Endothelial cell (in vitro differentiated cells): Measurements from ENCODE around the gene HDAC4. TPM values are rescaled to one million over a fixed set of nuclear protein-coding genes. Genes with fewer than 3 reads are reported as not detected.

Experiments
- DNase-seq: peaks from one replicate; pipeline ENCODE4 v3.0.0; 2021; ENCODE audit warnings: low spot score
- H3K27ac Mint-ChIP-seq: one replicate; pipeline ENCODE4 v1.8.0; 2021; ENCODE audit warnings: mixed read lengths, inconsistent platforms; ENCODE audit not compliant: unreplicated experiment
- H3K27me3 Mint-ChIP-seq: one replicate; pipeline ENCODE4 v1.8.0; 2021; ENCODE audit warnings: mild to moderate bottlenecking, moderate library complexity, mixed read lengths, inconsistent platforms; ENCODE audit not compliant: unreplicated experiment
- H3K36me3 Mint-ChIP-seq: one replicate; pipeline ENCODE4 v1.8.0; 2021; ENCODE audit warnings: mild to moderate bottlenecking, low read depth, mixed read lengths, inconsistent platforms; ENCODE audit not compliant: unreplicated experiment
- H3K4me1 Mint-ChIP-seq: one replicate; pipeline ENCODE4 v1.8.0; 2021; ENCODE audit warnings: mild to moderate bottlenecking, mixed read lengths, inconsistent platforms; ENCODE audit not compliant: unreplicated experiment
- H3K4me3 Mint-ChIP-seq: one replicate; pipeline ENCODE4 v1.8.0; 2021; ENCODE audit warnings: mild to moderate bottlenecking, mixed read lengths, inconsistent platforms; ENCODE audit not compliant: unreplicated experiment
- H3K9me3 Mint-ChIP-seq: one replicate; pipeline ENCODE4 v1.8.0; 2021; ENCODE audit warnings: mixed read lengths, inconsistent platforms; ENCODE audit not compliant: unreplicated experiment
- total RNA-seq: library from RNA; stranded (reverse); fragmentation: NEBNext Ultra II Directional; extraction: Animal tissue kit (Norgen Biotek cat#: 25700); gene quantifications from one replicate; pipeline ENCODE4 v1.2.1, GENCODE V29; 2021; ENCODE audit not compliant: unreplicated experiment
- TF ChIP-seq, protein P1 (sequence below): fragments of 200-600 bp; sonication (generic); IDR thresholded peaks from one replicate; pipeline ENCODE4 v1.5.0; 2021; ENCODE audit warnings: antibody characterized with exemption; ENCODE audit not compliant: unreplicated experiment

HDAC4 gene
- total RNA-seq, 1 donor from 2014 or later = 26.0 TPM

- no peak for DNase-seq
- H3K4me3 Mint-ChIP-seq = no peak overlapping the region
- H3K9me3 Mint-ChIP-seq = no peaks in the 10 kb centered on the region
- no peak overlapping the region for H3K27ac Mint-ChIP-seq
- TF ChIP-seq, protein P1, sequence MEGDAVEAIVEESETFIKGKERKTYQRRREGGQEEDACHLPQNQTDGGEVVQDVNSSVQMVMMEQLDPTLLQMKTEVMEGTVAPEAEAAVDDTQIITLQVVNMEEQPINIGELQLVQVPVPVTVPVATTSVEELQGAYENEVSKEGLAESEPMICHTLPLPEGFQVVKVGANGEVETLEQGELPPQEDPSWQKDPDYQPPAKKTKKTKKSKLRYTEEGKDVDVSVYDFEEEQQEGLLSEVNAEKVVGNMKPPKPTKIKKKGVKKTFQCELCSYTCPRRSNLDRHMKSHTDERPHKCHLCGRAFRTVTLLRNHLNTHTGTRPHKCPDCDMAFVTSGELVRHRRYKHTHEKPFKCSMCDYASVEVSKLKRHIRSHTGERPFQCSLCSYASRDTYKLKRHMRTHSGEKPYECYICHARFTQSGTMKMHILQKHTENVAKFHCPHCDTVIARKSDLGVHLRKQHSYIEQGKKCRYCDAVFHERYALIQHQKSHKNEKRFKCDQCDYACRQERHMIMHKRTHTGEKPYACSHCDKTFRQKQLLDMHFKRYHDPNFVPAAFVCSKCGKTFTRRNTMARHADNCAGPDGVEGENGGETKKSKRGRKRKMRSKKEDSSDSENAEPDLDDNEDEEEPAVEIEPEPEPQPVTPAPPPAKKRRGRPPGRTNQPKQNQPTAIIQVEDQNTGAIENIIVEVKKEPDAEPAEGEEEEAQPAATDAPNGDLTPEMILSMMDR = no peak
- H3K27me3 Mint-ChIP-seq = peaks cover 8% of the 10 kb centered on the region
- H3K36me3 Mint-ChIP-seq = no peaks in the 10 kb centered on the region
- H3K4me1 Mint-ChIP-seq = no peaks in the 10 kb centered on the region
Observed at GRCh38 chr2:239015218-239015900, 385.5 kb downstream of the HDAC4 start.

- Mint-ChIP-seq H3K27ac (no peak overlapping the region), H3K9me3 (no peaks in the 10 kb centered on the region), H3K27me3 (peaks cover 8% of the 10 kb centered on the region), H3K4me1 (no peaks in the 10 kb centered on the region), H3K4me3 (no peak overlapping the region), H3K36me3 (no peaks in the 10 kb centered on the region)
- DNase-seq = no peak
- TF ChIP-seq, protein P1 = no peak
Observed at GRCh38 chr2:239014458-239015217, 386.2 kb downstream of the HDAC4 start.

DNA sequence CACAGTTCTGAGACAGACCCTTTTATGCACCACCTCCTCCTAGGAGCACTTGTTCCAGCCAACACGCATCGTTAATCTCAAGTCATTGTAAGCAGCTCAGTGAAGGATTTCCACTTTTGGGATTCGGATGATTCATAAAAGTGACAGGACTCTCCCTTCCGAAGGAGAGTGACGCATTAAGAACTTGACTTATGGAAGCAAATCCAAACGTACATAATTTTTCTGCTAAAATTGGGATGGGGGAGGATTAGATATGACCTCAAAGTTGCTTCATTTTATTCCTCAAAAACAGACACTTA is 387.2 kb downstream of the HDAC4 start:
- no peak for DNase-seq
- no peak overlapping the region for H3K27ac Mint-ChIP-seq

DNA sequence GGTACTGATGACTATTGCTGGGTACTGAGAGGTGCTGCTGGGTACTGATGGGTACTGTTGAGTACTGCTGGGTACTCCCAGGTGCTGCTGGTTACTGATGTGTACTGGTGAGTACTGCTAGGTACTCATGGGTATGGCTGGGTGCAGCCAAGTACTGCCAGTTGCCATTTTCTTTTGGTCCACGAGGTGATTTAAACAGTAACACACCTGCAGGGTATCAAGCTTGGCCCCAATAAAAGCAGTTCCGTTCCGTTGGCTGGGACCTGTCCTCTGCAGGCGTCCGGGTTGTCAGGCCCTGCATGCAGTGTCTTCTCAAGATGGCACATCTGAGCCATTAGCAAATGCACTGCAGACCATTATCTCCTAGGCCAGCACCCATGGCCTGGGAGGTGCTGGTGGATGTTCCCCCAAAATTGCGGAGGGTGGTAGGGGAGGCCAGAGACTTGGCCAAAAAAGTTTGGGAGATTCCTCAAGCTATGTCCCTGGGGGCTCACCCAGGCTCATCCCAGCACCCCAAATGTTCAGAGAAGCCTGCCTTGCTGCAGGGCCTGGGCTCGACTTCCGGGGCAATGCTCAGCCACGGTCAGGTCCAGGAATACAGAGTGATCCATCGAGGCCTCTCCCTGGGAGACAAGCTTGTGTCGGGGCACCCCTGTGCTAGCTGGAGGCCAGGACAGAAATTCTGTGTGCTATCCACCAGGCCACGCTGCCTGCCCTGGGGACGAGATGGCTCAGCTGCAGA is 387.7 kb downstream of the HDAC4 start:
- no peak for DNase-seq
- Mint-ChIP-seq H3K4me1 (no peaks in the 10 kb centered on the region), H3K27ac (no peak overlapping the region), H3K36me3 (no peaks in the 10 kb centered on the region), H3K27me3 (peaks cover 4% of the 10 kb centered on the region), H3K9me3 (no peaks in the 10 kb centered on the region), H3K4me3 (no peak overlapping the region)
- TF ChIP-seq, protein P1 = no peak

More for the DNA sequence above, 387.2 kb downstream of the HDAC4 start:
- H3K9me3 Mint-ChIP-seq = no peaks in the 10 kb centered on the region
- no peaks in the 10 kb centered on the region for H3K4me1 Mint-ChIP-seq
- no peaks in the 10 kb centered on the region for H3K36me3 Mint-ChIP-seq
- no peak overlapping the region for H3K4me3 Mint-ChIP-seq
- TF ChIP-seq, protein P1 = no peak
- H3K27me3 Mint-ChIP-seq = peaks cover 6% of the 10 kb centered on the region
